ENCODE data around the gene RPS24. TPM values are rescaled to one million over a fixed set of nuclear protein-coding genes. Genes with fewer than 3 reads are reported as not detected.

Gene RPS24
- total and polyA plus RNA-seq, 2 experiments from 2014 or later = 2,362 to 3,638 TPM

DNA sequence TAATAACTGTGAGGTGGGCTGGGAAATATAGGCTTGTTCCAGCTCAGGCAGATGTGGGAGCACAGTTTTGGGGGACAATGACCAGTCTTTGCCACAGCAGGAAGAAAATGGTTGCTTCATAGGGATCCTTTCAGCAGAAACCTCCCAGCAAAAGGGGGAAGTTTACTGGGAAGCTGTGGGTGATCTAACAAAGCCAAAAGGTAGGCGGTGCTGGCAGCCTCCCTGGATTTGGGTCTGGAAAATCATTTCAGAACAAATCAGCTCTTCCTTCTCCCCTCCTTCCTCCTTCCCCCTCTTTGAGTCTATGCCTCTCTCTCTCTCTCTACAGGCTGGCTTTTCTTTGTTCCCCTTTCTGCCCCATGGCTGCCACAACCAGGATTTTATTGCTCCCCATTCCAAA lies 16.2 kb downstream of the RPS24 start:
- Mint-ChIP-seq H3K27ac (no peak overlapping the region), H3K9me3 (no peaks in the 10 kb centered on the region; the same call in 2 of the 3 replicates), H3K4me3 (no peak overlapping the region), H3K4me1 (peaks cover 22% of the 10 kb centered on the region), H3K36me3 (ENCODE audit: low read depth) (peaks cover 3% of the 10 kb centered on the region; the same call in 1 of the 3 replicates), H3K27me3 (ENCODE audit: insufficient read depth, low read depth, poor library complexity) (peaks cover 5% of the 10 kb centered on the region)
- TF ChIP-seq, protein P1, sequence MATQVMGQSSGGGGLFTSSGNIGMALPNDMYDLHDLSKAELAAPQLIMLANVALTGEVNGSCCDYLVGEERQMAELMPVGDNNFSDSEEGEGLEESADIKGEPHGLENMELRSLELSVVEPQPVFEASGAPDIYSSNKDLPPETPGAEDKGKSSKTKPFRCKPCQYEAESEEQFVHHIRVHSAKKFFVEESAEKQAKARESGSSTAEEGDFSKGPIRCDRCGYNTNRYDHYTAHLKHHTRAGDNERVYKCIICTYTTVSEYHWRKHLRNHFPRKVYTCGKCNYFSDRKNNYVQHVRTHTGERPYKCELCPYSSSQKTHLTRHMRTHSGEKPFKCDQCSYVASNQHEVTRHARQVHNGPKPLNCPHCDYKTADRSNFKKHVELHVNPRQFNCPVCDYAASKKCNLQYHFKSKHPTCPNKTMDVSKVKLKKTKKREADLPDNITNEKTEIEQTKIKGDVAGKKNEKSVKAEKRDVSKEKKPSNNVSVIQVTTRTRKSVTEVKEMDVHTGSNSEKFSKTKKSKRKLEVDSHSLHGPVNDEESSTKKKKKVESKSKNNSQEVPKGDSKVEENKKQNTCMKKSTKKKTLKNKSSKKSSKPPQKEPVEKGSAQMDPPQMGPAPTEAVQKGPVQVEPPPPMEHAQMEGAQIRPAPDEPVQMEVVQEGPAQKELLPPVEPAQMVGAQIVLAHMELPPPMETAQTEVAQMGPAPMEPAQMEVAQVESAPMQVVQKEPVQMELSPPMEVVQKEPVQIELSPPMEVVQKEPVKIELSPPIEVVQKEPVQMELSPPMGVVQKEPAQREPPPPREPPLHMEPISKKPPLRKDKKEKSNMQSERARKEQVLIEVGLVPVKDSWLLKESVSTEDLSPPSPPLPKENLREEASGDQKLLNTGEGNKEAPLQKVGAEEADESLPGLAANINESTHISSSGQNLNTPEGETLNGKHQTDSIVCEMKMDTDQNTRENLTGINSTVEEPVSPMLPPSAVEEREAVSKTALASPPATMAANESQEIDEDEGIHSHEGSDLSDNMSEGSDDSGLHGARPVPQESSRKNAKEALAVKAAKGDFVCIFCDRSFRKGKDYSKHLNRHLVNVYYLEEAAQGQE (IDR thresholded peaks at IDR 0.05; ENCODE audit: unreplicated experiment) = no peak
- TF ChIP-seq STAT1 (IDR thresholded peaks at IDR 0.05; ENCODE audit: unreplicated experiment) (no peak), EZH2phosphoT487 (IDR thresholded peaks at IDR 0.05; ENCODE audit: unreplicated experiment) (no peak), ZNF331 (CRISPR knock-in tag; IDR thresholded peaks at IDR 0.05; ENCODE audit: low read depth) (no peak), CREB1 (CRISPR knock-in tag; IDR thresholded peaks at IDR 0.05; ENCODE audit: low read depth) (no peak)
- TF ChIP-seq, protein P2, sequence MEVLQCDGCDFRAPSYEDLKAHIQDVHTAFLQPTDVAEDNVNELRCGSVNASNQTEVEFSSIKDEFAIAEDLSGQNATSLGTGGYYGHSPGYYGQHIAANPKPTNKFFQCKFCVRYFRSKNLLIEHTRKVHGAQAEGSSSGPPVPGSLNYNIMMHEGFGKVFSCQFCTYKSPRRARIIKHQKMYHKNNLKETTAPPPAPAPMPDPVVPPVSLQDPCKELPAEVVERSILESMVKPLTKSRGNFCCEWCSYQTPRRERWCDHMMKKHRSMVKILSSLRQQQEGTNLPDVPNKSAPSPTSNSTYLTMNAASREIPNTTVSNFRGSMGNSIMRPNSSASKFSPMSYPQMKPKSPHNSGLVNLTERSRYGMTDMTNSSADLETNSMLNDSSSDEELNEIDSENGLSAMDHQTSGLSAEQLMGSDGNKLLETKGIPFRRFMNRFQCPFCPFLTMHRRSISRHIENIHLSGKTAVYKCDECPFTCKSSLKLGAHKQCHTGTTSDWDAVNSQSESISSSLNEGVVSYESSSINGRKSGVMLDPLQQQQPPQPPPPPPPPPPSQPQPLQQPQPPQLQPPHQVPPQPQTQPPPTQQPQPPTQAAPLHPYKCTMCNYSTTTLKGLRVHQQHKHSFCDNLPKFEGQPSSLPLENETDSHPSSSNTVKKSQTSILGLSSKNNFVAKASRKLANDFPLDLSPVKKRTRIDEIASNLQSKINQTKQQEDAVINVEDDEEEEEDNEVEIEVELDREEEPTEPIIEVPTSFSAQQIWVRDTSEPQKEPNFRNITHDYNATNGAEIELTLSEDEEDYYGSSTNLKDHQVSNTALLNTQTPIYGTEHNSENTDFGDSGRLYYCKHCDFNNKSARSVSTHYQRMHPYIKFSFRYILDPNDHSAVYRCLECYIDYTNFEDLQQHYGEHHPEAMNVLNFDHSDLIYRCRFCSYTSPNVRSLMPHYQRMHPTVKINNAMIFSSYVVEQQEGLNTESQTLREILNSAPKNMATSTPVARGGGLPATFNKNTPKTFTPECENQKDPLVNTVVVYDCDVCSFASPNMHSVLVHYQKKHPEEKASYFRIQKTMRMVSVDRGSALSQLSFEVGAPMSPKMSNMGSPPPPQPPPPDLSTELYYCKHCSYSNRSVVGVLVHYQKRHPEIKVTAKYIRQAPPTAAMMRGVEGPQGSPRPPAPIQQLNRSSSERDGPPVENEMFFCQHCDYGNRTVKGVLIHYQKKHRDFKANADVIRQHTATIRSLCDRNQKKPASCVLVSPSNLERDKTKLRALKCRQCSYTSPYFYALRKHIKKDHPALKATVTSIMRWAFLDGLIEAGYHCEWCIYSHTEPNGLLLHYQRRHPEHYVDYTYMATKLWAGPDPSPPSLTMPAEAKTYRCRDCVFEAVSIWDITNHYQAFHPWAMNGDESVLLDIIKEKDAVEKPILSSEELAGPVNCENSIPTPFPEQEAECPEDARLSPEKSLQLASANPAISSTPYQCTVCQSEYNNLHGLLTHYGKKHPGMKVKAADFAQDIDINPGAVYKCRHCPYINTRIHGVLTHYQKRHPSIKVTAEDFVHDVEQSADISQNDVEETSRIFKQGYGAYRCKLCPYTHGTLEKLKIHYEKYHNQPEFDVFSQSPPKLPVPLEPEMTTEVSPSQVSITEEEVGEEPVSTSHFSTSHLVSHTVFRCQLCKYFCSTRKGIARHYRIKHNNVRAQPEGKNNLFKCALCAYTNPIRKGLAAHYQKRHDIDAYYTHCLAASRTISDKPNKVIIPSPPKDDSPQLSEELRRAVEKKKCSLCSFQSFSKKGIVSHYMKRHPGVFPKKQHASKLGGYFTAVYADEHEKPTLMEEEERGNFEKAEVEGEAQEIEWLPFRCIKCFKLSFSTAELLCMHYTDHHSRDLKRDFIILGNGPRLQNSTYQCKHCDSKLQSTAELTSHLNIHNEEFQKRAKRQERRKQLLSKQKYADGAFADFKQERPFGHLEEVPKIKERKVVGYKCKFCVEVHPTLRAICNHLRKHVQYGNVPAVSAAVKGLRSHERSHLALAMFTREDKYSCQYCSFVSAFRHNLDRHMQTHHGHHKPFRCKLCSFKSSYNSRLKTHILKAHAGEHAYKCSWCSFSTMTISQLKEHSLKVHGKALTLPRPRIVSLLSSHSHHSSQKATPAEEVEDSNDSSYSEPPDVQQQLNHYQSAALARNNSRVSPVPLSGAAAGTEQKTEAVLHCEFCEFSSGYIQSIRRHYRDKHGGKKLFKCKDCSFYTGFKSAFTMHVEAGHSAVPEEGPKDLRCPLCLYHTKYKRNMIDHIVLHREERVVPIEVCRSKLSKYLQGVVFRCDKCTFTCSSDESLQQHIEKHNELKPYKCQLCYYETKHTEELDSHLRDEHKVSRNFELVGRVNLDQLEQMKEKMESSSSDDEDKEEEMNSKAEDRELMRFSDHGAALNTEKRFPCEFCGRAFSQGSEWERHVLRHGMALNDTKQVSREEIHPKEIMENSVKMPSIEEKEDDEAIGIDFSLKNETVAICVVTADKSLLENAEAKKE (CRISPR knock-in tag; IDR thresholded peaks at IDR 0.05) = no peak
- Histone ChIP-seq H3K27me3 (ENCODE audit: insufficient read depth) (no peaks in the 10 kb centered on the region), H3K79me2 (replicated peaks; ENCODE audit: insufficient read depth) (no peaks in the 10 kb centered on the region), H3F3A (replicated peaks; ENCODE audit: low read depth) (peaks cover 1% of the 10 kb centered on the region; the same call in 1 of the 2 replicates), H3K27ac (ENCODE audit: low read depth) (no peak overlapping the region), H2AFZ (no peak overlapping the region), H3K4me3 (no peak overlapping the region), H3K36me3 (ENCODE audit: insufficient read depth) (no peaks in the 10 kb centered on the region), H4K20me1 (replicated peaks; ENCODE audit: insufficient read depth) (no peaks in the 10 kb centered on the region; the same call in 1 of the 2 replicates), H3K4me1 (ENCODE audit: insufficient read depth) (peaks cover 12% of the 10 kb centered on the region), H3K9me2 (ENCODE audit: insufficient read depth) (no peaks in the 10 kb centered on the region), H3K4me2 (no peak overlapping the region)
- ATAC-seq = no peak
- DNase-seq (ENCODE audit: low spot score) = no peak
